HEK293T (cell line): ENCODE results near the gene ELF1.

Experiments
- BHLHE40 ChIP-seq: fragments of 450-650 bp; IDR thresholded peaks from 2 replicates; pipeline ENCODE4 v1.6.1; 2016; ENCODE audit warnings: mild to moderate bottlenecking, moderate library complexity, borderline replicate concordance
- CTBP1 ChIP-seq: fragments of 450-650 bp; IDR thresholded peaks from 2 replicates; pipeline ENCODE4 v1.6.1; 2016; ENCODE audit warnings: borderline replicate concordance
- ELF4 ChIP-seq: fragments of 450-650 bp; IDR thresholded peaks from 2 replicates; pipeline ENCODE4 v1.6.1; 2017; ENCODE audit warnings: antibody characterized with exemption
- FOXK2 ChIP-seq: fragments of 450-650 bp; IDR thresholded peaks from 2 replicates; pipeline ENCODE4 v1.6.1; 2016; ENCODE audit warnings: mild to moderate bottlenecking
- FOXM1 ChIP-seq: fragments of 450-650 bp; IDR thresholded peaks from 2 replicates; pipeline ENCODE4 v1.6.1; 2017; ENCODE audit warnings: mild to moderate bottlenecking, borderline replicate concordance
- HDGF ChIP-seq: fragments of 450-650 bp; IDR thresholded peaks from 2 replicates; pipeline ENCODE4 v1.6.1; 2017; ENCODE audit warnings: antibody characterized with exemption, borderline replicate concordance
- L3MBTL2 ChIP-seq: fragments of 450-650 bp; conservative IDR thresholded peaks from 2 replicates; pipeline ENCODE4 v1.6.1; 2016; ENCODE audit warnings: mild to moderate bottlenecking
- NFRKB ChIP-seq: fragments of 450-650 bp; IDR thresholded peaks from 2 replicates; pipeline ENCODE4 v1.6.1; 2016; ENCODE audit warnings: mild to moderate bottlenecking, moderate library complexity
- SP1 ChIP-seq: fragments of 450-650 bp; IDR thresholded peaks from 2 replicates; pipeline ENCODE4 v1.6.1; 2017
- SUZ12 ChIP-seq: fragments of 450-650 bp; IDR thresholded peaks from 2 replicates; pipeline ENCODE4 v1.6.1; 2016; ENCODE audit warnings: mild to moderate bottlenecking
- TARDBP ChIP-seq: fragments of 450-650 bp; IDR thresholded peaks from 2 replicates; pipeline ENCODE4 v1.6.1; 2016
- ZNF384 ChIP-seq: fragments of 450-650 bp; IDR thresholded peaks from 2 replicates; pipeline ENCODE4 v1.6.1; 2016

DNA sequence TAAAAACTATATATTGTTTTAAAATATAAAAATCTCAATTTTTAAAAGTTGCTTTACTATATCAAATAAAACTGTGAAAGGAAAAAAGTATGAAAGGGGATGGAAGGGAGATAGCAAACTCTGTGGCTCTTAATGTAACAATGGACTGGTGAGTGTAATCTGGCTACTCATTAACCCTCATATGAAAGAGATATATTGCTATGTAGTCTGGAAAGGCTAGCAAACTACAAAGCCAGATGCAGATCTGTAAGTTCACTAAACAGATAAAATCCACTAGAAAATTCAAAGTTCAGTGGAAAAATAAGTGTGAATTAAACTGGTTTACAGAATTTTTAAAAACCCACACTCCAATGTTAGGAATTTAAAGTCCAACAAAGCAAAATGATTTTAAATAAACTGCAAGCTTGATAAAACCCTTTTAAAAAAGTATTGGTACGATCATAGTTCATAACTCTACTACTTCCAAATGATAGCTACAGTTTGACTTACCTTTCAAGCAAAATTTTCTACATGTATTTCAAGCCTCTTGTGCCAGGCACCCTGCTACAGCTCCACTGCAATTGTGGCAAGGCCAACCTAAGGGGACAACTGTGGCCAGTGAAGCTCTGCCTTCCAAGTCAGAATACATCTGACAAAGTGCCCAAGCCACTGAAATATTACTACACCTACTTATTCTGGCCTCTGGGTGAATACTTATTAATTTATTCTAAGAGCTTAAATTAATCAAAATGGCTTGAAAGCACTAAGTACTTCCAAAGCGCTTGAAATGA lies 647 bp upstream of the ELF1 start:
- TF ChIP-seq FOXK2 (no peak), SP1 (no peak), BHLHE40 (no peak), FOXM1 (no peak), TARDBP (no peak), ELF4 (no peak), CTBP1 (no peak), NFRKB (no peak), SUZ12 (no peak), HDGF (no peak), L3MBTL2 (no peak), ZNF384 (no peak)
